ENCODE results near the gene NSUN2.

DNA sequence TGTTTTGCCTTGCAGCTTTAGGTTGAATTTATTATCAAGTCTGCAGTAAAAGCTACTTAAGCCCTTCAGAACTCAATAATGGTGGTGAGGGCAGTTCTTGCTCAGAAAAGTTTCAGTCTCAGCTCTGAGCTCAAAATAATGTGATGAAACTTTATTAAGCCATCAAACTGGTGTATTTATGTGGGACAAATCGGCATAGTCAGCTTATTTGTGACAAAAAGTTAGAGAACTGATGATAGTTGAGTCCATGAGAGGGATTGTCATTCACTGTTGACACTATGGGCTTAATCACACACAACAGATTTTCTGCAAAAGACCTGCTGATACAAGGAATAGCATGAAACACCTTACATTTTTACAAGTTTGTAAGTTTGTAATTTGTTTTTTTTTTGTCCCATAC lies 9.8 kb upstream of the NSUN2 start:
- TF ChIP-seq, protein P1, sequence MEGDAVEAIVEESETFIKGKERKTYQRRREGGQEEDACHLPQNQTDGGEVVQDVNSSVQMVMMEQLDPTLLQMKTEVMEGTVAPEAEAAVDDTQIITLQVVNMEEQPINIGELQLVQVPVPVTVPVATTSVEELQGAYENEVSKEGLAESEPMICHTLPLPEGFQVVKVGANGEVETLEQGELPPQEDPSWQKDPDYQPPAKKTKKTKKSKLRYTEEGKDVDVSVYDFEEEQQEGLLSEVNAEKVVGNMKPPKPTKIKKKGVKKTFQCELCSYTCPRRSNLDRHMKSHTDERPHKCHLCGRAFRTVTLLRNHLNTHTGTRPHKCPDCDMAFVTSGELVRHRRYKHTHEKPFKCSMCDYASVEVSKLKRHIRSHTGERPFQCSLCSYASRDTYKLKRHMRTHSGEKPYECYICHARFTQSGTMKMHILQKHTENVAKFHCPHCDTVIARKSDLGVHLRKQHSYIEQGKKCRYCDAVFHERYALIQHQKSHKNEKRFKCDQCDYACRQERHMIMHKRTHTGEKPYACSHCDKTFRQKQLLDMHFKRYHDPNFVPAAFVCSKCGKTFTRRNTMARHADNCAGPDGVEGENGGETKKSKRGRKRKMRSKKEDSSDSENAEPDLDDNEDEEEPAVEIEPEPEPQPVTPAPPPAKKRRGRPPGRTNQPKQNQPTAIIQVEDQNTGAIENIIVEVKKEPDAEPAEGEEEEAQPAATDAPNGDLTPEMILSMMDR (IDR thresholded peaks at IDR 0.05; ENCODE audit: low read depth, low read length): no peak
- no peak for TF ChIP-seq EZH2phosphoT487 (IDR thresholded peaks at IDR 0.05; ENCODE audit: low read depth)

Measured in OCI-LY3 (cell line).